GM12892 (cell line): Measurements from ENCODE around the gene ADCY1.

Experiments
- POLR2A ChIP-seq: IDR thresholded peaks from 2 replicates; pipeline ENCODE4 v1.6.1; 2011; ENCODE audit warnings: low read depth, low read length, control low read depth
- TAF1 ChIP-seq: IDR thresholded peaks from 2 replicates; pipeline ENCODE4 v1.6.1; 2011; ENCODE audit warnings: low read depth, mild to moderate bottlenecking, control low read depth, low read length, borderline replicate concordance

DNA sequence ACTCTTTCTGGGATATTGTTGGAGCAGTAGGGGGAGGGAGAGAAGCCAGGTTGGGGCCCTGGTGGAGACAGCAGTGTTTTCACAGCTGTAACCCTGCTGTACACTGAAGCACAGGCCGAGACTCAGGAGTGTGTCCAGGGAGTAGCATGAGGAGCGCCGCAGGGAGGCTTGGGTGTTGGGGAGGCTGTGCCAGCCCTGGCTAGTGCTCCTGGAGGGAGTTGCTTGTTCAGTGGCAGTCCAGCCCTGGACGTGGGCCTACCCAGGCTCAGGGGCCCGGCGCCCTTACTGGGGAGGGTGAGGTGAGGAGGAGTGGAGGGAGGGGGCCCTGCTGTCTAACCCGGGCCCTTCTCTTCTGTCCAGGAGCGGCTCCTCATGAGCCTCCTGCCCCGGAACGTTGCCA, 35.9 kb downstream of the ADCY1 start:
- TF ChIP-seq POLR2A, result no peak
- no peak for TF ChIP-seq TAF1
